SIG-M5 treated with dmso at 0.1 percent for 504 hours (cell line): Measurements from ENCODE around the gene NLRC5.
"Not testable (repeated sequence)": the region's sequence is repeated elsewhere in the genome, so short reads cannot be mapped to it uniquely, and the experiment has no call there.

Experiments used
- DNase-seq: peaks from one replicate; lab custom pipeline; 2025; ENCODE audit not compliant: unreplicated experiment; lab: John Stamatoyannopoulos, UW

Gene NLRC5

DNA sequence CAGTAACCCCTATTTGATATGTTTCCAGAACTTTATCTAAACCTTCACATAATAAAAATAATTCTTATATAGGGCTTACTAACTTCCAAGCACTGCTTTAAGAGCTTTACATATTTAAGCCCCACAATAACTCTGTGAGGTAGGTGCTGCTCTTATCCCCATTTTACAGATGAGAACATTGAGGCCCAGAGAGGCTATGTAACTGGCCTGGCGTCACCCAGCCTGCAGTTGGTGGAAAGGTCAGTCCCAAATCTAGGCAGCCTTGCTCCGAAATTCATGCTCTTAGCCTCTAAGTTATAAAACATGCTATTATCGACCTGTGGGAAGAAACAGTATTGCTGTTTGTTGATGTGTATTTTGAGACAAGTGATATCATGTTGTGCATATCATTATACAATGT lies 9.0 kb downstream of the NLRC5 start:
- no peak for DNase-seq

DNA sequence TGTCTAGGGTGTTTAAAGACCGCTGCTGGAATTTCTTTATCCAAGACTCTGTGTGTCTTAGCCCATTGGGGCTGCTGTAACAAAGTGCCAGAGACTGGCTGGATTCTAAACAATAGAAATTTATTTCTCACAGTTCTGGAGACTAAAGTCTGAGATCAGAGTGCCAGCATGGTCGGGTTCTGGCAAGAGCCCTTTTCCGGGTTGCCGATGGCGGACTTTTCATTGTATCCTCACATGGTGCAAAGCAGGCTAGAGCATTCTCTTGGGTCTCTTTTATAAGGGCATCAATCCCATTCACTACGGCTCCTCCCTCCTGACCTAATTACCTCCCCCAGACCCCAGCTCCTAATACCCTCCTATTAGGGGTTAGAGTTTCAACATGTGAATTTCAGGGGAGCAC lies 9.5 kb downstream of the NLRC5 start:
- no peak for DNase-seq

DNA sequence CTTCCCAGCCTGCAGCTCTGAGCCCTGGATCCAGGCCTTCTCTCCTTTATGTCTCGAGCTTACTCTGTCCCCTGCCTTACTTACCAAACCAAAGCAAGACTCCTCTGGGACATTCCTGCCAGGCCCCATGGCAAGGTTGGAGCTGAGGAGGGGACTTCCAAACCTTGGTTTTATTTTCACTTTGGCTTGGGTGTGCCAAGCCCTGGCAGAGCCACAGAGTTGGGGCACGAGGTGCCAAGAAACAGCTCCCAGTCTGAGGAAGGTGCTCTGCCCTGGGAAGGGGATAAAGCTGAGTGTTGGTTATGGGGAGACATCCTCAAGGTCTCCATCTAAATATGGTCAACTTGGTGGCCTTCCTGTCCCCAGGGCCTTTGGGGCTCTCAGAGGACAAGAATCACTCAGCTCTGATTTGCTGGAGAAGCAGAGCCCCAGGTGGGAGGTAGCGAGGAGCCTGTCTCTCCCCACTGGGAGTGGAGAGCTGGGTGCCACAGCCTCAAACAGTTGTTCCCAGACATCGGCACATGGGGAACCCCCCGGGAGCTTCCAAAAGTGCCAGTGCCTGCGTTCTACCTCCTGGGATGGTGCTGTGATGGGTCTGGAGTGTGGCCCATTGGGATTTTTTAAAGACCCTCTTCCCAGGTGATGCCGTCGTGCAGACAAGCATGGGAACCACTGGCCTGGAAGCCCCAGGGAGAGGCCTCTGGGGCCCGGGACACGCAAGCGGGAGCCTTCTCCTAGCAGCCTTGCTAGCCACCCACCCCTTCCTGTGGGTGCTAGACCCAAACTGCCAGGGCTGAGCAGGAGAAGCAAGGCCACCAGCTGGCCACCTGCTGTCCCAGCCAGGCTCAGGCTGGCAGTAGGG lies 10.3 kb downstream of the NLRC5 start:
- no peak for DNase-seq

DNA sequence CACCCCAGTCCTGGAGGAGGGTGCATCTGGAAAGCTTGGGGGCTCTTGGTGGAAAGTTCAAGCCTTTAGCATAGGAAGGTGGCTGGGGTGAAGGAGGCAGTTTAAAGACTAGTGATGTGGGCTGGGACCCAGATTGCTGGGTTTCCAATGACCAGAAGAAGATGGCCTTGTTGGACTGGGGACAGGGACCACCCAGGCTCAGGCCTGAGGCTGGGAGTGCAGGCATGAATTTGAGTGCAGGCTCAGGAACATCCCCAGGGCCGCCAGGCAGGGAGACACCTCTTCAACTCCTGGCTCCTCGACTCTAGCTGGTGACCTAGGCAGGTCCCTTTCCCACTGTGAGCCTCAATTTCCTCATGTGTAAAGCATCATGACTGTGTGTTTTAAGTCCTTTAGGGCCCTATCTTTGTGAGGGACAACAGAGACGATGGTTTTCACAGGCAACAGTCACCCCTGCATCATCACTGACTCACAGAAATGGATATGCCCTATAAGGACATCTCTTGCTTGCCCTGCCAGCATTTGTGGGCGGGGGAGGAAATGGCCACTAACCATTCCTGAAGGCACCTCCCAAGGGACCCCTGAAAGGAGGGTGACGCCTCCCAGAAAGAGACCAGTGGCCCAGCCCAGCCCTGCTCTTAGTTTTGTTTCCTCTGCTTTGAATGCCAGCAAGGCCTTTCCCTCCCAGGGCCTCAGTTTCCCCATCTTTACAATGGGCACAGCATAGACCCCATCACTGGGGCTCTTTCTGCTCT lies 11.1 kb downstream of the NLRC5 start:
- DNase-seq: no peak

DNA sequence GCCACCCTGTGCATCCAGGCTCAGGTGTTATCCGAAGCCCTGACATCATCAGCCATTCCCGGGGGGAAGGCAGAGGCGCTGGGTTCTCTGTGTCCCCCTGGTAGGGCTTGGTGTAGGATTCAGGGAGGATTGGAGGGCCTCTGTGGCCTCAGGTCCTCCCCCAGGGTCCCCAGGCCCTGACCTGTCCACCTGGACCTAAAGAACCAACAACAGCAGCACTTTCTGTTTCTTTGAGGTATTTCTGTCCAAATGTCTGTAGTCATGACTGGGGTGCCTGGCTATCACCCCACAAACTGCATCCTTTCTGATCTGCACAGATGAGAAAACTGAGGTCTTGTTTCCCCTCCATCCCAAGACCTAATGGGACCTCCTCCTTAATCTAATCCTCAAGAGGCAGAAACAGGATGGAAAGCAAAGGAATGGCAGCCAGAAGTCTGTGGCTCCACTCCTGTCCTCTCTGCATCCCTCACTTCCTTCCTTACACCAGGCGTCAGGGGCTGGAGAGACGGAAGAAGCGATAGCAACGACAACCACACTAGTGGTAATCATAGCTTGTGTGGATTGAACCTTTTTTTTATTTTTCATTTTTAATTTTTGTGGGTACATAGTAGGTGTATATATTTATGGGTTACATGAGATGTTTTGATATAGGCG lies 11.8 kb downstream of the NLRC5 start:
- no peak for DNase-seq

DNA sequence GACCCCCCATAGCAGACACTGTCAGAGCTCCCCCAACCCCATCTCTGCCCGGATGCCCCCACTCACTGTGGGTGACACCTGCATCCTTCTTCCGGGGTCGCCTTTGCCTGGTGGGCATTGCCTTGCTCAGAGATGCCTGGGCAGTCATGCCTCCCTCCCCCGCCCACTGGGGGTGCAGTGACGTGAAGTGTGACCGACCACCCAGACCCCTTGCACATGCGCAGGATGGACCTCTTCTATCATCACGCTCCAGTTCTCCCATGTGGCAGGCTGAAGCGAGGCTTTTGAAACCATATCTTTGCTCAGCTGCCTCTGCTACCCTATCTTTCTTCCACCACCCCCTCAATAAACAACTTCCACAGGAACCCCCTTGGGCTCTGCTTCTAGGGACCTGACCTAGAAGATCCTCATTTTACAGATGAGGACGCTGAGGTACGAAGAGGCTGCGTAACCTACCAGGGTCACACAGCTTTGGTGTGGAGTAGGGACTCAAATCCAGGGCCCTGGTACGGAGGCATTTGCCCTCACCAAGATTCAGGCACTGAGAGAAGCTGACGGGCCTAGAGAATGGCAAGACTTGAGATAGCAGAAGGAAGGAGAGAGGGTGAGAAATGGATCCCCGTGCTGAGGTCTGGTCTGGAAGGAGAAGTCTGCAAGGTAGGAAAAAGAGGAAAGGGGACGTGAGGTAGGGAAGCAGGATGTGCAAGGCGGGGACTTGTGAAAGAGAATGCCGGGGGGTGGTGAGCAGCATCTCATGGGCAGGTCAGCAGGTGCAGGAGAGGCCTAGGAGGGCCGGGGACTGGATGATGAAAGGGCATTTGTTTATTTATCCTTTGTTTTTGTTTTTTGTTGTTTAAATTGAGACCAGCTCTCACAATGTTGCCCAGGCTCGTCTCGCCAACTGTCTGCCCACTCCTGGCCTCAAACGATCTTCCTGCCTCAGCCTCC lies 14.4 kb downstream of the NLRC5 start:
- no peak for DNase-seq

DNA sequence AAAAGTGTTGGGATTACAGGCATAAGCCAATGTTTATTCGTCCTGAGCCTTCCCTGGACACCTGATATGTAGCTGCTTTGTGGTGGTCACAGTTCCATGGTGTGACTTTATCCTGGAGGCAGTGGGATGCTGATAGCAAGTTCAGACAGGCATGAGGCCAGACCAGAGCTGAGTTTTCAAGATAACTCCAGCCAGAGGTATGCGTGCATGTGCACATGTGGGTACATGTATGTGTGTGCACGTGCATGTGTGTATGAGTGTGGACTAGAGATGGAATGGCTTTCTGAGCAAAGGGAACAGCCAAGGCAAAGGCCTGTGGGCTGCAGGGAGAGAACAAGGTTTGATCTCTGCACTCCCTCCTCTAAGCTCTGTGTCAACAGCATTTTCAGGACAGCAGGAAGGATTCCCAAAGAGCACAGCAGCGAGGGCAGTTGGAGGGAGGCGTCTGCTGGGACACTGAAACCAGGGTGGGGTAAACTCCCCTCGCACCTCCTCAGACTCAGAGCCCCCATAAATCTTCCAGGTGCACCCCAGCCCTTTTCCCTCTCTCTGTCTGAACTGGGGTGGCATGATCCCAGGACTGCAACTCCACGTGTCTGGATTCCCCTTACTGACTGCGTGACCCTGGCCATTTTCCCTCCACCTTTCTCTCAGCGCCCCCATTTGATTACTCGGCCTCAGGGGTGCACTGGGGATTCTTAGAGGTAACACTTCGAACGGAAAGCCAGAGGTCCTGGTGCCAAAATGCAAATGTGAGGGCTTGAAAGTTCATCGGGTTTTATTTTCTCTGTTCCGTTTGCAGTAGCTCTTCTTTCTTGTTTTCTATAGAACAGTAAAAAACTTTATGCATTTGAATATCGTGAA lies 15.3 kb downstream of the NLRC5 start:
- DNase-seq: no peak

DNA sequence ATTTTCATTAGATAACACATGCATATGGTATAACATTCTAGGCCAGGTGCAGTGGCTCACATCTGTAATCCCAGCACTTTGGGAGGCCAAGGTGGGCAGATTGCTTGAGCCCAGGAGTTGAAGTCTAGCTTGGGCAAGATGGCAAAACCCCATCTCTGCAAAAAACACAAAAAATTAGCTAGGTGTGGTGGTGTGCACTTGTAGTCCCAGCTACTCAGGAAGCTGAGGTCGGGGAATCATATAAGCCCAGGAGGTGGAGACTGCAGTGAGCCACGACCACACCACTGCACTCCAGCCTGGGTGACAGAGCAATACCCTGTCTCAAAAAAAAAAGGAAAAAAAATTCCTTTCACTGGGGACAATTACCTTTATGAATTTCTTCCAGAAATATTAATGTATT lies 16.2 kb downstream of the NLRC5 start:
- not testable (repeated sequence) for DNase-seq

DNA sequence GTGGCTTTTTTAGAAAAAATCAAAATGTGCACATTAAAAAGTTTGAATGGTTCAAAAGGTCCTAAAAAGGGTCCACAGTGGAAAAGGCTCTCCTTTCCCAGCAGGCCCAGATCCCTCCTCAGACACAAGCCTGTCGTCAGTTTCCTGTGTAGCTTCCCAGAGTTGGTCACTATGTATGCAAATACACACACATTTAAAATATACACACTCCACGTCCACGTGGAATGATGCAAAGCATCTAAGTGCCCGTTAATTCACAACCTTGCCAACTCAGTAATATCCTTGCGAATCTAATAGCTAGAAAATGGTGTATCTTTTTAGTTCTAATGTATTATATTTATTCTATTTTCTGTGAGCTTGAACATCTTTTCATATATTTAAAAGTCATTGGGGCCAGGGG lies 17.7 kb downstream of the NLRC5 start:
- no peak for DNase-seq

DNA sequence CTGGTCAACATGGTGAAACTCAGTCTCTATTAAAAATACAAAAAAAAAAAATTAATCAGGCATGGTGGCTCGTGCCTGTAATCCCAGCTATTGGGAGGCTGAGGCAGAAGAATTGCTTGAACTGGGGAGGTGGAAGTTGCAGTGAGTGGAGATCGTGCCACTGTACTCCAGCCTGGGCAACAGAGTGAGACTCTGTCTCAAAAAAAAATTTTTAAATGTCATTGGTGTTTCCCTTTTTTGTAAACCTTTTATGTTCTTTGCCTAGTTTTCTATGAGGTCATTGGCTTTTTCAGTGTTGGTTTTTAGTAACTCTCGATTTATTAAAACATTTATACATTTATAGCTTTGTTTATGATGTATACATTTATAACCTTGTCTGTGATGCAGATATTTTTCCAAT lies 18.2 kb downstream of the NLRC5 start:
- no peak for DNase-seq

DNA sequence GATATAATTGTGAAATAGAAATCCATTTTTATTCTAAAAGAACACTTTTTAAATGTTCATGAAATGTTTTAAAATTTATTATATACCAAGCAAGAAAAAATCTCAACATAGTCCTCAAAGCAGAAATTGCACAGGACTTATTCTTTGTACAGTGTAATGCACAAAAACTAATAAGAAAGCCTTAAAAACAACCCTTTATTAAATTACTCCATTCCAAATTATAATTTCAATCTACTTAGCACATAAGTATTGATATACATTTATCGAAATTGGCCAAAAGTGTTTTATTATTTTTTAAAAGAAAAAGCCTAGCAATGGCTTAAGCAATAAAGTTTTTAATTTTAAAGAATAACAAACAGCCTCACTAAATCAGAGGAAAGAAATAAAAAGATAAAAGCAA lies 19.1 kb downstream of the NLRC5 start:
- no peak for DNase-seq

DNA sequence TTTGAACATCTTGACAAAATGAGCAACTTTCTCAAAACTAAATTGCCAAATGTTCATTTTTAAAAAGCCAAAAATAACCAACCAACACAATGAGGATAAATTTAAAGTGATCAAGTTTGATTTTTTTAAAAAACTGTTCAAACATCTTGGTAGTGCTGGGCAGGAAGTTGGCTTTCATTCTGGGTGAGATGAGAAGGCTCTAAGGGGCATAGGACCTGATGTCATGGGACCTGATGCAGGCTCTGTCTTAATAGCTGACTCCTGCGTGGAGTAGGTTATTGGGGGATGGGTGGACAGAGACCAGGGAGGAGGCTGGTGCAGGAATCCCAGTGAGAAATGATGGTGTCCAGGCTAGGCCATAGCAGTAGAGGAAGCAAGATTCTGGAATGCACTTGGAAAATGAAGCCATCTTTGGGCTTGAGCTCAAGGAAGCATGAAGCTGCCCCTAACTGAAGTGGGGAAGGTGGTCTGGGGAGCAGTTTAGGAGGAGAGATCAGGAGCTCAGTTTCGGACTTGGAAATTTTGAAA lies 20.4 kb downstream of the NLRC5 start:
- DNase-seq: no peak

DNA sequence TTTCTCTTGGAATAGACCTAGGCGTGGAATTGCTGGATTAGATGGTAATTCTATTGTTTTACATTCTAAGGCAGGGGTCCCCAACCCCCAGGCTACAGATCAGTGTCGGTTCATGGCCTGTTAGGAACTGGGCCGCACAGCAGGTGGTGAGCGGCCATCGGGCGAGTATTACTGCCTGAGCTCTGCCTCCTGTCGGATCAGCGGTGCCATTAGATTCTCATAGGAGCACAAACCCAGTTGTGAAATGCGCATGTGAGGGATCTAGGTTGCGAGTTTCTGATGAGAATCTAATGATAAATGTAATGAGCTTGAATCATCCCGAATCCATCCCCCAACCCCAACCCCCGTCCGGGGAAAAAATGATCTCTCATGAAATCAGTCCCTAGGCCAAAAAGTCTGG lies 23.0 kb downstream of the NLRC5 start:
- no peak for DNase-seq

DNA sequence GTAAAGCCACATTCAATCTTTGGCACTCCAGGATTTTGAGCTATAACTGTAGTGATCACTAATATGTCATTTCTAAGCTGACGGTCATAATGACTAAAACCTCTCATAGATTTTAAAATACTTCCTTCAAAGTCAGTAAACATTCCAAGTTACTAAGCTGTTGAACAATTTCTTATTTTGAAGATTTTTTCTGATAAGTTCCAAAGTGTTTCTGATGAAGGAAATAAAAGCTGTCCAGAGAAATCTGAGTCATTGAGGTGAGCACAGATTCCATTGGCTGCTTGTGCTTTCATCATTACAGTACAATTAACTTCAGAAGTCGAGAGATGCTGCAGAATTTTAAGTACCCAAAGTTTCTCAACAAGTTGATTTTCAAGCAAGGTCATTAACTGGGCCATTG lies 23.9 kb downstream of the NLRC5 start:
- DNase-seq: no peak

DNA sequence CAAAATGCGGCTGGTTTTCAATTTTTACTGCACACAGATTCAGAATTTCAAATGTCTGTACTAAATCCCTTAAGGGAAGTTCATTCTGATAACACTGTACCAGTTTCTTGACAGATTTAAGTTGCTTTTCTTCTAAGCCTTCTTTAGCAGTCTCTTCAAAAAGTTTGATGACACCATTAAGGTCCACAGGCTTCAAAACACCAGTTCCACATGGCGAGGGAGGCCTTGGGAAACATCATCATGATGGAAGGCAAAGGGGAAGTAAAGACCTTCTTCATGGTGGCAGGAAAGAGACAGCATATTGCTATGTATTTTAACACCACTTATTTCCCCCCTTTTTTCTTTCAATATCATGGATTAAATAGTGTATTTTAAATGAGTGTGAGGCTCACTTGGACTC lies 24.5 kb downstream of the NLRC5 start:
- no peak for DNase-seq

DNA sequence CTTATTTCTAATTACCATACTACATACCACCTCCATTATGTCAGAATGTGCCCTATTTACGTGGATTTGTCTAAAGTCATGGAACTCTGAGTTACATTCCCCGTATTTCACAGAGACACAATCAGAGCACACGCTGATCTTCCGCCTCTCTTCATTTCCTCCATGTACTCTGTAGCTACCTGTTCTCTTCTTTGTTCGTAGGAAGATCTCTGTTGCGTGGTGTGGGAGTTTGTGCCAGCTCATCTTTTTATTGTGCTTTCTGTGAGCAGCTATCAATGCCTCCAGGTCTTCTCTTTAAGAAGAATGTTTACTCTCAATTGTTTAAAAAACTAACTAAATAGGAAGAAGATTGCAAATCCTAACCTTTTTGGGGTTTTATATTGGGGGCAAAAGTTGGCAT lies 26.9 kb downstream of the NLRC5 start:
- no peak for DNase-seq

DNA sequence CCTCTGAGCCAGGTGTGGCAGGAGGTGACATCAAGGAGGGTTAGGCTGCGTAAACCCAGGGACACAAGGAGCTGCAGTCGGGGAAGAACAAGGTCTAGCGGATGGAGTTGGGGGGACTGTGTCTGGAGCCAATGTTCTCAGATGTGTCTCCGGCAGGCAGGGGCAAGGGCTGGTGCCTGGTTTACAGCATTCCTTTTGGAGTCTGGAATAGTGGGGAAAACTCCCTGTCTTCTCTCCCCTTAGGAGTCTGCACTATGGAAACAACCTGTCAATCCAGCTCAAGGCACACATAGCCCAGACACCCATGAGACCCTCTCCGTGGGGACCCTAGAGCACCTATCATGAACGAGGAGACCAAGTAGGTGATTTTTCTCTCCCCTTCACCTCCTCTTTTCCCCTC lies 27.5 kb downstream of the NLRC5 start:
- no peak for DNase-seq

DNA sequence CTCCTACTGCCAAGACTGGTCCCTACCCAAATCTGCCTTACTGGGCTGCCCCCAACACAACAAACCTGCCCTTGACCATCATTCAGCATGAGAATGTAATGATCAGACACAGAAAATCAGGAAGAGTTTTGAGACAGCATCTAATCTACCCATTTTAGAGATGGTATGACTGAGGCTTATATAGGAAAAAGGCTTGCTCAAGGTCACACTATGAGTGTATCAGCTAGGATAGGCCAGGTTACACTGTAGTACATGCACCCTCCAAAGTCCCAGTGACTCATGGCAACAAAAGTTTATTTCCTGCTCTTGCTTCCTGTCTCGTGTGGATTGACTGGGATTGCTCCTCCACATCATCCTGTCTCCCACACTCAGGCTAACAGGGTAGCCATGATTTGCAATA lies 27.9 kb downstream of the NLRC5 start:
- DNase-seq: no peak

DNA sequence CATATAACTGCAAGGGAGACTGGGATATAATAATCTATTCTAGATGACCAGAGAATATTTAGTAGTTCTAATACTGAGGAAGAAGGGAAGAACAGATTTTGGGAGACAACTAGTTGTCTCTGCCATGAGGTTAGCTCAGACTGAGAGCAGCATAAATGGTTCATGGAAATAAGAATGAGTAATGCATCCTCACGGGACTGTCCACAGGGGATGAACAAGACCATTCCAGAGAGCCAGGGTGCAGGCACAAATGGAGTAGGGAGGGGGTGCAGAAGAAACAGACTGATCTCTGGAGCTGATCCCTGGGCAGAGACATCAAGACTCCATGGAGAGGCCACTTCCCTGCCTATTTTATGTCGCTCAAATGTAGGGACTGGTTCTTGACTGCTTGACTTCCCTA lies 30.4 kb downstream of the NLRC5 start:
- no peak for DNase-seq

DNA sequence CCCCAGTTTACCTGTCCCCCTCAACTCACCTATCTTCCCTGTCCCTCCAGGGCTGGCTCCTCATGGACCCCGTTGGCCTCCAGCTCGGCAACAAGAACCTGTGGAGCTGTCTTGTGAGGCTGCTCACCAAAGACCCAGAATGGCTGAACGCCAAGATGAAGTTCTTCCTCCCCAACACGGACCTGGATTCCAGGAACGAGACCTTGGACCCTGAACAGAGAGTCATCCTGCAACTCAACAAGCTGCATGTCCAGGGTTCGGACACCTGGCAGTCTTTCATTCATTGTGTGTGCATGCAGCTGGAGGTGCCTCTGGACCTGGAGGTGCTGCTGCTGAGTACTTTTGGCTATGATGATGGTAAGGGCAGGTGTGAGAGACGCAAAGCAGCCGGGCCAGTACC lies 31.3 kb downstream of the NLRC5 start:
- DNase-seq: no peak
